GM12891 (cell line): ENCODE data around the gene PCDHA1.

Experiments used
- DNase-seq: peaks from one replicate; pipeline ENCODE4 v3.0.0; 2011; ENCODE audit warnings: low spot score; ENCODE audit not compliant: insufficient read length
- FAIRE-seq: peaks from 2 replicates; lab custom pipeline; 2011; peaks lifted over from hg19 to GRCh38; lab: Jason Lieb, UNC
- PAX5 ChIP-seq: IDR thresholded peaks from 2 replicates; pipeline ENCODE4 v1.6.1; 2011; ENCODE audit warnings: low read length, moderate library complexity, mild to moderate bottlenecking; ENCODE audit not compliant: insufficient read depth, severe bottlenecking
- POLR2A ChIP-seq: IDR thresholded peaks from 2 replicates; pipeline ENCODE4 v1.6.1; 2011; ENCODE audit warnings: low read depth, low read length, control low read depth
- POLR2AphosphoS5 ChIP-seq: IDR thresholded peaks from 2 replicates; pipeline ENCODE4 v1.6.1; 2011; ENCODE audit warnings: low read depth, low read length, control low read depth
- POU2F2 ChIP-seq: IDR thresholded peaks from 2 replicates; pipeline ENCODE4 v1.6.1; 2011; ENCODE audit warnings: low read depth, mild to moderate bottlenecking, control low read depth, low read length, moderate library complexity
- SPI1 ChIP-seq: IDR thresholded peaks from 2 replicates; pipeline ENCODE4 v1.6.1; 2011; ENCODE audit warnings: low read depth, low read length, control low read depth
- TAF1 ChIP-seq: IDR thresholded peaks from 2 replicates; pipeline ENCODE4 v1.6.1; 2011; ENCODE audit warnings: low read depth, low read length, control low read depth

Gene PCDHA1

GRCh38 chr5:140951636-140952035 lies 165.7 kb downstream of the PCDHA1 start:
- FAIRE-seq: no peak
- TF ChIP-seq POU2F2: no peak
- no peak for TF ChIP-seq POLR2A
- no peak for DNase-seq

DNA sequence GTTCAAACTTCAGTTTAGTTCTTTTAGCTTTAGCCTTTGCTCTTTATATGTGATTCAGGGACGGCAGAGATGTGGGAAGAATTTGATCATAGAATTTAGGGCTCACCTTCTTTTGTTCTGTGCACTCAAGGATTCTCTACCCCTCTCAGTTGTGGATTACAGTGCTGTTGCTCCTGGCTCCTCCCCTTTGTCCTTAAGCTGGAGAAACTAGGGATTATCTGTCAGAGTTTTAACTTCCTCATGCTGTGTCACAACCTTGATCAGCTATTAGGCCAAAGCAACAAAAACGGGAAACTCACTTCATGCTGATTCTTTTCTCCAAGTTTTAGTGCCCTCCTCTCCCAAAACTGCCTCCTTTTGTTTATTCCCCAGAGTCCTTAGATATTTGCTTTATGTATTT lies 167.3 kb downstream of the PCDHA1 start:
- FAIRE-seq: no peak
- no peak for TF ChIP-seq SPI1
- no peak for TF ChIP-seq PAX5
- no peak for TF ChIP-seq TAF1
- TF ChIP-seq POU2F2: no peak
- no peak for TF ChIP-seq POLR2A
- TF ChIP-seq POLR2AphosphoS5: no peak
- DNase-seq: no peak

- TF ChIP-seq POLR2AphosphoS5: no peak
- no peak for TF ChIP-seq PAX5
- TF ChIP-seq POU2F2: no peak
- TF ChIP-seq POLR2A: no peak
- TF ChIP-seq TAF1: no peak
- no peak for TF ChIP-seq SPI1
- DNase-seq: no peak
- no peak for FAIRE-seq
These were observed 176.2 kb downstream of the PCDHA1 start for GRCh38 chr5:140962190-140962589.

- DNase-seq (no peak), FAIRE-seq (no peak)
- TF ChIP-seq POLR2AphosphoS5 (no peak), POU2F2 (no peak), PAX5 (no peak), TAF1 (no peak), POLR2A (no peak), SPI1 (no peak)
These were observed 178.4 kb downstream of the PCDHA1 start for GRCh38 chr5:140964356-140964755.

DNA sequence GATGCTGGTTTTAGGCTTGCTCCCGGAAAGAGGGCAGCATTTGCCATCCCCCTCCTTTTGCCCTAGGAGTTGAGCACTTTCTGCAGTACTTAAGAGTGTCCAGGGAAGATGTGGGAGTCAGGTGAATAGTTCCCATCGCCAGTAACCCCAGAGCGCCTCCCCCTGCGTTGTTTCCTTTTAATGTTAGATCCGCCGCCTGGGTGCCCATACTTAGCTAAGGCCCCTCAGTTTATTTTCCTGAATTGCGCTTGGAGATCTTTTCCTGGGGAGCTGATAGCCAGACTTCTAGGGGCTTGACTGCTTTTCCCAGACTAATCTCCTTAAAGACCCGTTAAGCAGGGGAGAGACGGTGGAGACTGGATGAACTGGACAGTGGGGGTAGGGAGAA lies 180.0 kb downstream of the PCDHA1 start:
- TF ChIP-seq POLR2A: no peak
- TF ChIP-seq SPI1: no peak
- TF ChIP-seq PAX5: no peak
- no peak for TF ChIP-seq TAF1
- TF ChIP-seq POU2F2: no peak
- TF ChIP-seq POLR2AphosphoS5: no peak
- no peak for DNase-seq
- FAIRE-seq: no peak

GRCh38 chr5:140966293-140967225 lies 180.6 kb downstream of the PCDHA1 start, which contains the start of gene PCDHAC2:
TSS of gene PCDHAC2 (plus strand) at chr5:140966476. CDS start at chr5:140966767, 291 bp downstream.
- FAIRE-seq (no peak), DNase-seq (no peak)
- no peak for TF ChIP-seq SPI1
- TF ChIP-seq POU2F2: no peak
- no peak for TF ChIP-seq POLR2A
- no peak for TF ChIP-seq PAX5
- no peak for TF ChIP-seq POLR2AphosphoS5
- no peak for TF ChIP-seq TAF1

- no peak for TF ChIP-seq TAF1
- no peak for TF ChIP-seq POLR2A
- no peak for TF ChIP-seq PAX5
- TF ChIP-seq POLR2AphosphoS5: no peak
- TF ChIP-seq SPI1: no peak
- no peak for TF ChIP-seq POU2F2
These were observed 181.4 kb downstream of the PCDHA1 start for GRCh38 chr5:140967226-140967893.

DNA sequence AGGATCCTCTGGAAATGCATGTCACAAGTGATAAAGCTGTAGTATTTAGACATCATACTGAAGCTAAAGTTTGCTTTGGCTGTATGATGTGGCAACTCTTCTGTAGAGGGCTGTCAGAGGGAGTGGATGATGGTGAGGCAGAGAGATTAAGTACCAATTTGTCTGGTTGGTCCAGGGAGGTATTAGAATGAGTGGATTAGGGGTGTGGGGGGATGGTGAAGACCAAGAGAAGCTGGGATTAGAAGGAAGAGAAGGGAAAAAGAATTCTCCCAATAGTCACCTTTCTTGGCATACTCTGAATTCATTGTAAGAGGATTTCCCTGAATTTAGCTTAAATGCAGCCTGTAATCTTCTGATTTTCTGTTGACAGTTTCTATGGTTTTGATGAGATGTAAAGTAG lies 183.9 kb downstream of the PCDHA1 start:
- no peak for FAIRE-seq
- TF ChIP-seq SPI1 (no peak), TAF1 (no peak), POLR2A (no peak), PAX5 (no peak), POU2F2 (no peak), POLR2AphosphoS5 (no peak)
- no peak for DNase-seq

More at GRCh38 chr5:140967226-140967893, 181.4 kb downstream of the PCDHA1 start:
- DNase-seq: no peak
- no peak for FAIRE-seq

DNA sequence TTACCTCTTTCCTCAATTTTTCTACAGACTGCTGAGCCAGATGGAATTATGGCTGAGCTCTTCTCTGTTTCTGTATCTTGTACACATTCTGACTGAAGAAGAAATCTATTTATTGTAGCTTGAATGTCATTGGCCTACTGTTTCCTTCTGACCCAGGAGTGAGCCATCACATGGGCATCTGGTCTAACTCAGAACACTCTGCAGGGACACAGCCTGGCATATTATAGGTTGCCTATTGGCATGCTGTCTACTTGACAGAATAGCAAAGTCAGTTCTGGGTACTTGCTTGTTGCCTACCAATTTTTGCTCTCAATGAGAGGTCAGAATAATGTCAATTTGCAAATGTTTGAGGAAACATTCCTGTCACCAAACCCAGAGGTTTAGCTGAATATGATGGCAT lies 187.6 kb downstream of the PCDHA1 start:
- DNase-seq (no peak), FAIRE-seq (no peak)
- TF ChIP-seq POU2F2: no peak
- no peak for TF ChIP-seq POLR2A
- TF ChIP-seq SPI1: no peak
- no peak for TF ChIP-seq PAX5
- TF ChIP-seq POLR2AphosphoS5: no peak
- no peak for TF ChIP-seq TAF1

DNA sequence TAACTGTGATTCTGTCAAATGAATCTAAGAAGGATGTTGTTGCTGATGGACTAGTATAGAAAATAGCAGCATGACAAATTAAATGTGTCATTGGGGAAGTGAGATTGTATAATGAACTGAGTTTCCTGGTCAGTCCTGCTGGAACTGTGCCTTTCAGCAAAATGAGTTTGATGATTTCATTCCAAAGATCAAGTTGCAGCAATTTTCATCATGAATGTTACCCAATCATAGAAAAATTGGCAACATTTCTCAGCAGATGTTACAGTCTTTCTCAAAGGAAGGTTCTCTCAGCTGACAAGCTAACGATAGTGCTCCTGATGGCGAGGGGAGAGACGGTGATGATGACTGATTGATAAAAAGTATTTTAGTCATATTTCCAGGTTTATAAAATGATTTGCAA lies 191.1 kb downstream of the PCDHA1 start:
- DNase-seq: no peak
- no peak for TF ChIP-seq SPI1
- TF ChIP-seq POLR2A: no peak
- TF ChIP-seq TAF1: no peak
- TF ChIP-seq POLR2AphosphoS5: no peak
- no peak for TF ChIP-seq PAX5
- TF ChIP-seq POU2F2: no peak
- no peak for FAIRE-seq
